Muscle of leg (tissue), 11 donors: ENCODE measurements around the gene DDC. TPM values are rescaled to one million over a fixed set of nuclear protein-coding genes. Genes with fewer than 3 reads are reported as not detected.
"Not testable (repeated sequence)": the region's sequence is repeated elsewhere in the genome, so short reads cannot be mapped to it uniquely, and the experiment has no call there.

Experiments
- DNase-seq: peaks from one replicate; pipeline ENCODE4 v3.0.0; 2013
- H3K27ac ChIP-seq: one replicate; pipeline ENCODE4 v1.5.1; 2013; ENCODE audit warnings: mild to moderate bottlenecking, low read length, control low read depth
- H3K27me3 ChIP-seq: one replicate; pipeline ENCODE4 v1.6.1; 2013; ENCODE audit warnings: low read length; ENCODE audit not compliant: control insufficient read depth, insufficient read depth
- H3K36me3 ChIP-seq: one replicate; pipeline ENCODE4 v1.6.1; 2013; ENCODE audit warnings: low read length; ENCODE audit not compliant: control insufficient read depth, insufficient read depth
- H3K4me1 ChIP-seq: one replicate; pipeline ENCODE4 v1.6.1; 2013; ENCODE audit warnings: low read length; ENCODE audit not compliant: control insufficient read depth, insufficient read depth
- H3K4me3 ChIP-seq: one replicate; pipeline ENCODE4 v1.5.1; 2013; ENCODE audit warnings: low read length, control low read depth
- H3K9me3 ChIP-seq: replicated peaks from 2 replicates; pipeline ENCODE4 v1.6.1; 2013; ENCODE audit warnings: low read depth, low read length; ENCODE audit not compliant: control insufficient read depth
- WGBS: methylation state at CpG from one replicate; pipeline ENCODE4 v1.1.5; 2013; ENCODE audit warnings: missing lambda C conversion rate; ENCODE audit not compliant: insufficient coverage; 5-methylcytosine and 5-hydroxymethylcytosine counted together
- polyA plus RNA-seq, 8 donors: library from polyadenylated mRNA; unstranded; fragments of 120-200 nt; gene quantifications; one replicate each; pipeline versions ENCODE4 v1.2.1 to v1.2.3, GENCODE V29; 2013; ENCODE audit warnings: inconsistent platforms in 1 of 8, low replicate concordance in 1 of 8; ENCODE audit not compliant: insufficient read length in 8 of 8, insufficient read depth in 1 of 8
- total RNA-seq: library from RNA; stranded (reverse); fragments of 120-200 nt; gene quantifications from one replicate; pipeline ENCODE4 v1.2.4, GENCODE V29; 2013

Gene DDC
- total and polyA plus RNA-seq, 9 donors = 0.09 to 13.2 (median 0.26) TPM; not detected in 2

- H3K4me1 ChIP-seq = no peaks in the 10 kb centered on the region
Measured at GRCh38 chr7:50590535-50590934, 25.3 kb upstream of the DDC start.

GRCh38 chr7:50589364-50589763, 24.2 kb upstream of the DDC start:
- H3K27ac ChIP-seq = no peak overlapping the region
- H3K36me3 ChIP-seq = no peaks in the 10 kb centered on the region
- H3K9me3 ChIP-seq = no peaks in the 10 kb centered on the region
- H3K4me1 ChIP-seq = no peaks in the 10 kb centered on the region
- H3K27me3 ChIP-seq = no peaks in the 10 kb centered on the region
- H3K4me3 ChIP-seq = no peak overlapping the region
- 72% methylated on average over 2 of the region's 2 CpGs for WGBS
- no peak for DNase-seq

More at GRCh38 chr7:50590535-50590934, 25.3 kb upstream of the DDC start:
- 90% methylated on average over 10 of the region's 13 CpGs for WGBS
- Histone ChIP-seq H3K36me3 (no peaks in the 10 kb centered on the region), H3K9me3 (no peaks in the 10 kb centered on the region), H3K27me3 (no peaks in the 10 kb centered on the region), H3K4me3 (no peak overlapping the region), H3K27ac (no peak overlapping the region)
- no peak for DNase-seq

- H3K27me3 ChIP-seq = no peaks in the 10 kb centered on the region
- 83% methylated on average over 7 of the region's 8 CpGs for WGBS
Measured at GRCh38 chr7:50588937-50589336, 23.7 kb upstream of the DDC start.

GRCh38 chr7:50587737-50588136, 22.5 kb upstream of the DDC start:
- no peaks in the 10 kb centered on the region for H3K27me3 ChIP-seq
- 50% methylated on average over 1 of the region's 6 CpGs for WGBS

More at GRCh38 chr7:50588937-50589336, 23.7 kb upstream of the DDC start:
- Histone ChIP-seq H3K4me3 (no peak overlapping the region), H3K4me1 (no peaks in the 10 kb centered on the region), H3K27ac (no peak overlapping the region), H3K9me3 (peaks cover 1% of the 10 kb centered on the region), H3K36me3 (no peaks in the 10 kb centered on the region)
- no peak for DNase-seq

GRCh38 chr7:50584793-50585408, 19.7 kb upstream of the DDC start:
- no peak for DNase-seq
- Histone ChIP-seq H3K9me3 (peaks cover 6% of the 10 kb centered on the region), H3K4me1 (no peaks in the 10 kb centered on the region)

More at GRCh38 chr7:50587737-50588136, 22.5 kb upstream of the DDC start:
- Histone ChIP-seq H3K9me3 (peaks cover 6% of the 10 kb centered on the region), H3K27ac (no peak overlapping the region), H3K4me3 (no peak overlapping the region), H3K36me3 (no peaks in the 10 kb centered on the region), H3K4me1 (no peaks in the 10 kb centered on the region)
- no peak for DNase-seq

GRCh38 chr7:50584386-50584785, 19.2 kb upstream of the DDC start:
- H3K27me3 ChIP-seq = no peaks in the 10 kb centered on the region
- H3K36me3 ChIP-seq = no peaks in the 10 kb centered on the region
- no peaks in the 10 kb centered on the region for H3K4me1 ChIP-seq
- no peak overlapping the region for H3K4me3 ChIP-seq
- peaks cover 6% of the 10 kb centered on the region for H3K9me3 ChIP-seq
- no peak for DNase-seq
- no peak overlapping the region for H3K27ac ChIP-seq
- WGBS = 67% methylated on average over 1 of the region's 4 CpGs

More at GRCh38 chr7:50584793-50585408, 19.7 kb upstream of the DDC start:
- Histone ChIP-seq H3K27ac (no peak overlapping the region), H3K27me3 (no peaks in the 10 kb centered on the region), H3K36me3 (no peaks in the 10 kb centered on the region), H3K4me3 (no peak overlapping the region)
- 75% methylated on average over 4 of the region's 5 CpGs for WGBS

- not testable (repeated sequence) for H3K9me3 ChIP-seq, H3K4me1 ChIP-seq, H3K36me3 ChIP-seq, H3K27me3 ChIP-seq, DNase-seq, H3K27ac ChIP-seq, H3K4me3 ChIP-seq
- WGBS = 80% methylated on average over 1 of the region's 4 CpGs
Measured at GRCh38 chr7:50583295-50583694, 18.1 kb upstream of the DDC start.

- 80% methylated on average over 1 of the region's 4 CpGs for WGBS
- H3K4me3 ChIP-seq = not testable (repeated sequence)
Measured at GRCh38 chr7:50582271-50582670, 17.1 kb upstream of the DDC start.

GRCh38 chr7:50580666-50581065, 15.5 kb upstream of the DDC start:
- 33% methylated on average over 1 of the region's 2 CpGs for WGBS
- H3K4me3 ChIP-seq, H3K27me3 ChIP-seq, H3K9me3 ChIP-seq, H3K4me1 ChIP-seq, DNase-seq, H3K36me3 ChIP-seq, H3K27ac ChIP-seq: not testable (repeated sequence)

More at GRCh38 chr7:50582271-50582670, 17.1 kb upstream of the DDC start:
- not testable (repeated sequence) for H3K27ac ChIP-seq, H3K9me3 ChIP-seq, H3K36me3 ChIP-seq, H3K27me3 ChIP-seq, DNase-seq, H3K4me1 ChIP-seq

GRCh38 chr7:50580057-50580456, 14.9 kb upstream of the DDC start:
- no CpG with 5 or more reads among the region's 5 CpGs for WGBS
- H3K4me3 ChIP-seq = no peak overlapping the region
- no peaks in the 10 kb centered on the region for H3K27me3 ChIP-seq
- no peak overlapping the region for H3K27ac ChIP-seq
- peaks cover 6% of the 10 kb centered on the region for H3K9me3 ChIP-seq
- H3K36me3 ChIP-seq = no peaks in the 10 kb centered on the region
- no peaks in the 10 kb centered on the region for H3K4me1 ChIP-seq
- no peak for DNase-seq

GRCh38 chr7:50578105-50578504, 12.9 kb upstream of the DDC start:
- not testable (repeated sequence) for H3K4me3 ChIP-seq, DNase-seq, H3K27me3 ChIP-seq, H3K36me3 ChIP-seq, H3K4me1 ChIP-seq, H3K9me3 ChIP-seq, H3K27ac ChIP-seq
- no CpG with 5 or more reads among the region's 4 CpGs for WGBS
